Measurements from ENCODE around the gene SLC41A3.

DNA sequence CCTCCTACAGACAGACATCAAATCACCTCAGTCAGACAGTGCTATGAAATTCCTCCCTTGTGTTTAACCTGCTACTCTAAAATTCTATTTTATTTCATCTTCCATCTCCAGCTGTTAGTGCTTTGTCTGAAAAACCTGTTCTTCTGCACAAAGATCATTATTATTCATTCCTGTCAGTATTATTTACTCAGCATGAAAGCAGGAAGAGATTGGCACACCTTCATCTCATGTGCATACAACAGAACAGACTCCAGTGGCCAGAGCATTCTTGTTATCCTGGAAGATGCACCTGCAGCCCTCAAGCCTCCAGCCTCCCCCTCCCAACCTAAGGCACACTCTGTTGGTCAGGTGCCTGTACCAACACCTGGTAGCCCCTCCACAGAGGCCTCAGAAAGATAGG, 116.8 kb downstream of the SLC41A3 start:
- TF ChIP-seq RAD21 (IDR thresholded peaks at IDR 0.05; ENCODE audit: low read length) (no peak), USF2 (IDR thresholded peaks at IDR 0.05; ENCODE audit: low read depth, low read length) (no peak), RFX5 (IDR thresholded peaks at IDR 0.05; ENCODE audit: low read depth, low read length) (no peak), POLR2A (IDR thresholded peaks at IDR 0.05; ENCODE audit: low read depth, low read length) (no peak), BHLHE40 (IDR thresholded peaks at IDR 0.05; ENCODE audit: low read depth, low read length) (no peak), SMC3 (IDR thresholded peaks at IDR 0.05; ENCODE audit: low read depth, low read length) (no peak), FOS (IDR thresholded peaks at IDR 0.05; ENCODE audit: low read depth, low read length) (no peak), CEBPB (IDR thresholded peaks at IDR 0.05; ENCODE audit: low read depth, low read length) (no peak), MAZ (IDR thresholded peaks at IDR 0.05; ENCODE audit: borderline replicate concordance, low read depth, low read length) (no peak), ELK1 (IDR thresholded peaks at IDR 0.05; ENCODE audit: borderline replicate concordance, low read depth, low read length) (no peak), CHD1 (IDR thresholded peaks at IDR 0.05; ENCODE audit: low read depth, low read length) (no peak)
- TF ChIP-seq, protein P1, sequence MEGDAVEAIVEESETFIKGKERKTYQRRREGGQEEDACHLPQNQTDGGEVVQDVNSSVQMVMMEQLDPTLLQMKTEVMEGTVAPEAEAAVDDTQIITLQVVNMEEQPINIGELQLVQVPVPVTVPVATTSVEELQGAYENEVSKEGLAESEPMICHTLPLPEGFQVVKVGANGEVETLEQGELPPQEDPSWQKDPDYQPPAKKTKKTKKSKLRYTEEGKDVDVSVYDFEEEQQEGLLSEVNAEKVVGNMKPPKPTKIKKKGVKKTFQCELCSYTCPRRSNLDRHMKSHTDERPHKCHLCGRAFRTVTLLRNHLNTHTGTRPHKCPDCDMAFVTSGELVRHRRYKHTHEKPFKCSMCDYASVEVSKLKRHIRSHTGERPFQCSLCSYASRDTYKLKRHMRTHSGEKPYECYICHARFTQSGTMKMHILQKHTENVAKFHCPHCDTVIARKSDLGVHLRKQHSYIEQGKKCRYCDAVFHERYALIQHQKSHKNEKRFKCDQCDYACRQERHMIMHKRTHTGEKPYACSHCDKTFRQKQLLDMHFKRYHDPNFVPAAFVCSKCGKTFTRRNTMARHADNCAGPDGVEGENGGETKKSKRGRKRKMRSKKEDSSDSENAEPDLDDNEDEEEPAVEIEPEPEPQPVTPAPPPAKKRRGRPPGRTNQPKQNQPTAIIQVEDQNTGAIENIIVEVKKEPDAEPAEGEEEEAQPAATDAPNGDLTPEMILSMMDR (conservative IDR thresholded peaks at IDR 0.05; ENCODE audit: low read depth, low read length) = no peak

Data from IMR-90 (cell line).